ENCODE measurements around the gene FGF5.
A peak's percentile ranks its signal among the peaks of the same experiment; 100 is the strongest.
"Not testable (repeated sequence)": the region's sequence is repeated elsewhere in the genome, so short reads cannot be mapped to it uniquely, and the experiment has no call there.

The FGF5 gene

GRCh38 chr4:80254114-80254513 is 12.3 kb upstream of the FGF5 start:
- DNase-seq = no peak

GRCh38 chr4:80255329-80256095 is 11.0 kb upstream of the FGF5 start:
- DNase-seq = no peak

DNA sequence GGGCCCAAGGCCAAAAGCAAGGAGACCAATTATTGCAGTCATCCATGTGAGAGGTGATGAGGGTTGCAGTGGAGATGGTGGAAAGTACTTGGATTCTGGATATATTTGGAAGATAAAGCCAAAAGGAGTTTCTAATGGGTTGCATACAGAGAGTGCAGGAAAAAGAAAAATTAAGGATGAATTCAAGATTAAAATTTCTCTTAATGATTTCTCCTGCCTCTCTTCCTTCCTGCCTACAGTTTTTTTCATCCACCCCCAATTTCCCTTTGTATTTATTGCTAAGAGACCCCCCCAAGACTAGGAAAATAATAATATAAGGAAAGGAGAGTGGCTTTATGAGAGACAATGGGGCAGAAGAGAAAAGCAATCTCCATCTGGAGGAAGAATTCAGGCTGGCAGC is 8.6 kb upstream of the FGF5 start:
- DNase-seq = no peak

- DNase-seq = no peak
These were observed 7.5 kb upstream of the FGF5 start for GRCh38 chr4:80259012-80259411.

- DNase-seq = no peak
These were observed 6.6 kb upstream of the FGF5 start for GRCh38 chr4:80259817-80260216.

DNA sequence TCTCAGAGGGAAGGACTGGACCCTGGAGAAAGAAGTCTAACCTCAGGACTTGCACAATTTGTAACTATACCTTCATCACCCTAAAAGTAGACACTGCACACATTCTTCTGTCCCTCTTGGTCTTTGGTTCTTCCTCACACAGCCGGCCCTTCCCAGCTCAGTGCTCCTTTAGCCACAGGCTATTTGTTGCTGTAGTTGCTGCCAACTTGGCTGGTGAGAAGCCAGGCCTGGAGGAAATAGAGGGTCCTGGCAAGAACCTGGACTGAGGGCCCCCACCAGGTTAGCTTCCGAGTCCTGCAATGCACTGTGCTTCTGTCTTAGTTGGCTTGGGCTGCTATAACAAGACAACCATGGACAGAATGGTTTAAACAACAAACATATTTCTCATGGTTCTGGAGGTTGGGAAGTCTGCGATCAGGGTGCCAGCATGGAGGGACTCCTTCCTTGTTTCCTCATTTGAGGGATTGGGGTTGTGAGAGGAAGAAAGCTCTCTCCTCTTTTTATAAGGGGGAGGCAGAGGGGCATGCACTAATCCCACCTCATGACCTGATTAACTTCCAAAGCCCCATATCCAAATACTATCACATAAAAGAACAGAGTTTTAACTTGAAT is 4.4 kb upstream of the FGF5 start:
- no peak for DNase-seq

DNA sequence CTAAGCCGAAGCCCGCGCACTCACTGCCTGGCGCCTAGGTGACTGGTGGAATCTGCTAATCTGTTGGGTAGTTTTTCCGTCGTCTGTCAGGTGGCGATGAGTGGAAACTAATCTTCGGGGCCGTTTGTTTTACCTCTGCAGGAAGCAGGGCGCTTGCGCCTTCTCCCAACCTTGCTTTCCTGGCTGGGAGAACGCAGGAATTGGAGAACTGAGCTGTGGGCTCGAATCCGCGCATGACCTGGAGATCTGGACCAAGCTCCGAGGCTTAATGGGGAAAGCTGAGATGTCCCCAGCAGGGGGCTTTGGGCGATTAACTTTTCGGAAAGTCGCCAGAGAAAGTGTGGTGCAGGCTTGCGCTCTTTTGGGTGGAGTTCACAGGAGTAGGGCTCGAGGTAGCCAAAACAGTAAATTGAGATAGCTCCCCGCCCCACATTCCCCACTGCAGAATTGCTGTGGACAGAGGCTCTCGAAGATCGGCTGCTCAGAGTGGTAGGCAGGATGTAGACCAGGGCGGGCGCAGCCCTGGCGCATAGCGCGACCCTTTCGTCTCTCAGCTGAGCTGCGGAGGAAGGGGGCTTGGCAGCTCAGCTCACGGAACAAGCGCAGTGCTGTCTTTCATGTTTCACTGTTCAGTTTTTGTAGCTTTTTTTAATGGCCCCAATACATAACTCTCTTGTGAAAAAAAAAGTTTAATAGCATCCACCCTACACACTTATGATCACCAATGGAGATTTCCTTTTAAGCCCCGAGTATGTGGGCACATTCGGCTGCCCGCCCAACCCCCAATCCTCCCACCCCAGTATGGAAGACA is 2.7 kb upstream of the FGF5 start:
- no peak for DNase-seq

GRCh38 chr4:80264352-80264647 is 2.2 kb upstream of the FGF5 start:
- no peak for DNase-seq

- DNase-seq = no peak
These were observed 1.6 kb upstream of the FGF5 start for GRCh38 chr4:80264825-80265224.

- DNase-seq = no peak
These were observed 752 bp upstream of the FGF5 start for GRCh38 chr4:80265571-80266252.

- DNase-seq = no peak
These were observed 477 bp downstream of the FGF5 start for GRCh38 chr4:80266902-80267380.

DNA sequence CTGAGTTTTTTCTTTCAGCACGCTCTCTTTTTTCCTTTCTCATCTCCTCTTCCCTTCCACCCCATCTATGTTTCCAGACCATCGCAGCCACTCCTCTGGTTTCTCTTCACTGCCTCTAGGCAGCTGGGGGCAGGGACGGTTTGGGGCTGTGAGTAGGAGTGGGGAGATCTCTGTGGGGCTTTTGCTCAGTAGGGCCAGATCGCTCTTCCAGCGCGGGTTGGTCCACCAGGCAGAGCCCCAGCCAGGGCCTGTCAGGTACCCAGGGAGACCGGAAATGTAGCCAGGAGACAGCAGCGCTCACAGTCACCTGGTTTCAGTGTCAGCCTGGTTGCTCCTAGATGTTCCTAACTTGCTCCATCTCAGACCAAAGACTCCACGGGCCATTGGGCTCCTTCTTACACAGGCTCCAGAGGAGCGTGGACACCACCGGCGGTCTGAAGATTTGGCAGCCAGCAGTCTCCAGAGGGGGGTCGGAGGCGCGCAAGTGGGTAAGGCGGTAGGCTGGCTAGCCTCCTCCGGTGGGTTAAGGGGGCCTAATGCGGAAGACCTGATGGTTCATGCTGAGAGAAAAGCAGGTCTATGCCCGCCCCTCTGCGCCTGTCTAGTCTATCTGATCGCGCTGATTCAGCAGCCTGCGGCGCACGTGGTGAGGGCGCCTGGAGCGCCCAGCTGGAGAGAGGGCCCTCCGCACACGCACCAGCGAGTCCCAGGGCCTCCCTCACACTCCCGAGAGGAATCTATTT is 1.8 kb downstream of the FGF5 start:
- no peak for DNase-seq

DNA sequence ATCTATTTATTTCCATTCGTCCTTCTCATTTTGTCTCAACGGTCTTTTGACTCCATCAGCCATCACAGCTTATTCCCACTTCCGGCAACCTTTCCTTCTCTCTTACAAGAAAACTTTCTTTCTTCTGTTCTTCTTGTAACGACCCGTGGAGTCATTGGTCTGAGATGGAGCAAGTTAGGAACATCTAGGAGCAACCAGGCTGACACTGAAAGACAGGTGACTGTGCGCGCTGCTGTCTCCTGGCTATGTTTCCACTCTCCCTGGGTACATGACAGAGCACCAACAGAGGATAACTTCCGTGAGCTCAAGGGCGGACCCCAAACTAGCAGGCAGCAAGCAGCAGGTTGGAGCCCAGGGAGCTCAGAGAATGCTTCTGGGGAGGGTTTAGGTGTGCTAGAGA is 2.5 kb downstream of the FGF5 start:
- no peak for DNase-seq

GRCh38 chr4:80270321-80270720 is 3.9 kb downstream of the FGF5 start:
- DNase-seq = no peak

GRCh38 chr4:80270868-80271267 is 4.4 kb downstream of the FGF5 start:
- DNase-seq = no peak

DNA sequence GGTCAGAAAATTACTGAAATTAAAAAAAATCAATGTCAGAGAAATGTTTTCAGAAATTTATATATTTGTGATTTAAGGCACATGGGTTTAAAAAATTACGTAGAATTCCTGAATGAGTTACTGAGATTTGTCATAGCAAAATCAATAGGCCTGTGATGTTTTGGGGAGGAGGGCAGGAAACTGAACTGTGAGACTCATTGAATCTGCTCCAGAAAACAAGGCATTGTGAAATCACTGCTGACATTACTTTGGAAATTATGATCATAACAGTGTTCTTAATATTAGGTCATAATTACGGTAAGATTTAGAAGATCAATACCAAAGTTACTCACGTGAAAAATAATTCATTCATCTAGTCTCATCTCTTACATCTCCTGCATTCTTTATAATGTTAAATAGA is 5.3 kb downstream of the FGF5 start:
- DNase-seq = no peak

DNA sequence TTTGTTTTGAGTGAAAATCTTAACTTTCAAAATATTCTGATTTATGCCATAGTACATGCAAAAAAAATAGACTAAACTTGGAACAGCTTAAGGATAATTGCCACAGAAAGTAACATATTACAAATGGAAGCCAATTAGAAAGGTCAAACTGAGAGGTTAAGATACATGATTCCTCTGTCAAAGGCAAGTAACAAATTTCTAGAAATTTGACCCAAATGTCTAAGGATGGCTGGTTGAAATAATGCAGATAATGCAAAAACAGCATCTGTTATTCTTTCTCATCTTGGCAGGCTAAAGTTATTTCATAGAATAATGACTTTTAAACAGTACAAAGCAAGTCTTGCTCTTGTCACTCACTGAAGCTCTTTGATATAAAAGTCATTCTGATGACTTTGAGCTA is 10.5 kb downstream of the FGF5 start:
- no peak for DNase-seq

GRCh38 chr4:80279751-80280150 is 13.3 kb downstream of the FGF5 start:
- no peak for DNase-seq

- no peak for DNase-seq
These were observed 20.0 kb downstream of the FGF5 start for GRCh38 chr4:80286451-80286850.

DNA sequence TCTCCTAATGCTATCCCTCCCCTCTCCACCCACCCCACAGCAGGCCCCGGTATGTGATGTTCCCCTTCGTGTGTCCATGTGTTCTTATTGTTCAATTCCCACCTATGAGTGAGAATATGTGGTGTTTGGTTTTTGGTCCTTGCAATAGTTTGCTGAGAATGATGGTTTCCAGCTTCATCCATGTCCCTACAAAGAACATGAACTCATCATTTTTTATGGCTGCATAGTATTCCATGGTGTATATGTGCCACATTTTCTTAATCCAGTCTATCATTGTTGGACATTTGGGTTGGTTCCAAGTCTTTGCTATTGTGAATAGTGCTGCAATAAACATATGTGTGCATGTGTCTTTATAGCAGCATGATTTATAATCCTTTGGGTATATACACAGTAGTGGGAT is 24.2 kb downstream of the FGF5 start:
- DNase-seq = not testable (repeated sequence)

- DNase-seq = no peak
These were observed 27.7 kb downstream of the FGF5 start for GRCh38 chr4:80294206-80294605.

DNA sequence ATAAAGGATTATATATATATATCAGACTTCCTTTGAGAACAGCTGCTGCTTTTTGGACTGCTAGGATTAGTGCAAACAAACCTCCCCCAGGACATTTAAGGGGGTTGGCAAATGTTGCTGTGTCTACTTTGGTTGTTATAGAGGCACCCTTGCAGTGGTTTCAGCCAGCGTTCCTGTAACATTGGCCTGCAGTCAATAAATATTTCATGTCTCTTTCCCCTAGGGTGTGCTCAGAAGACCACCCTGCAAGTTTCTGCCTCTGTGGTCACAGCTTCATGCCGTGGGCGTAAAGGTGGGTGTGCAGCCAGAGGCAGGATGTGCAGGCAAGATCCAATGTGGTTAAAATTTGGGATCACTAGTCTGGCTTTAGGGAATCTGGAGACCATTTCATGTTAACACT is 28.9 kb downstream of the FGF5 start:
- DNase-seq = peak in 1 of 2 experiments; percentile 5

DNA sequence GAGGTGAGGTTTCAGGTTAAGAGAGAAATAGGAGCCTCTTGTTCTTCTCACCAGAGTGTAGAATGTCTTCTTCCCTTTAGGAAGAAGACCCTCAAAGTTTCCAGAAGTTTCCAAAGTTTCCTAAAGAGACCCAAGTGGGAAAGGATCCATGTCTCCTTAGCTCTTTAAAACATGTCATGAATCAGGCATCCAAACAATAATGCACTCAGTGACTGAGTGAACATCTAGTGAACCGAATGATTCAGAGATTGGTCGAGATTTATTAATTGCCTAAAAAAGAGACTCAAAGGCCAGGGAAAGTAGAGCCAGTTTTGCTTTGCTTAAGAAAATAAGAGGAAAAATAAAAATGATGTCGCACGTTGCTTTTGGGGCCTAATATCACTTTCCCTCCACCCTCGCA is 29.4 kb downstream of the FGF5 start:
- no peak for DNase-seq
